ENCODE data around the gene DNAAF9. TPM values are rescaled to one million over a fixed set of nuclear protein-coding genes. Genes with fewer than 3 reads are reported as not detected.
"Not testable (repeated sequence)": the region's sequence is repeated elsewhere in the genome, so short reads cannot be mapped to it uniquely, and the experiment has no call there.

DNAAF9 gene
- total RNA-seq, 2 donors from 2014 or later = 10.9 to 24.8 TPM

GRCh38 chr20:3423126-3423525 lies 15.7 kb upstream of the DNAAF9 start:
- WGBS = 64% methylated on average over 5 of the region's 5 CpGs
- Histone ChIP-seq H3K4me1 (replicated peaks) (no peaks in the 10 kb centered on the region), H3K36me3 (no peaks in the 10 kb centered on the region), H3K27ac (no peak overlapping the region), H3K9me3 (no peaks in the 10 kb centered on the region), H3K4me3 (no peak overlapping the region), H3K27me3 (replicated peaks; ENCODE audit: insufficient read depth) (no peaks in the 10 kb centered on the region)
- intact Hi-C loops (cut with DNase I) = no loop called here
- DNase-seq (ENCODE audit: low spot score) = no peak
- TF ChIP-seq CTCF (IDR thresholded peaks at IDR 0.05) (no peak), POLR2AphosphoS5 (IDR thresholded peaks at IDR 0.05) (no peak), POLR2A (IDR thresholded peaks at IDR 0.05) (no peak)

- no peaks in the 10 kb centered on the region for H3K36me3 ChIP-seq
- no peak for DNase-seq (ENCODE audit: low spot score)
- H3K27me3 ChIP-seq (replicated peaks; ENCODE audit: insufficient read depth) = no peaks in the 10 kb centered on the region
- no peaks in the 10 kb centered on the region for H3K4me1 ChIP-seq (replicated peaks)
- WGBS = 80% methylated on average over 6 of the region's 6 CpGs
- H3K4me3 ChIP-seq = no peak overlapping the region
- intact Hi-C loops (cut with DNase I) = no loop called here
- no peak overlapping the region for H3K27ac ChIP-seq
- no peaks in the 10 kb centered on the region for H3K9me3 ChIP-seq
- TF ChIP-seq CTCF (IDR thresholded peaks at IDR 0.05) (no peak), POLR2A (IDR thresholded peaks at IDR 0.05) (no peak), POLR2AphosphoS5 (IDR thresholded peaks at IDR 0.05) (no peak)
These were observed 14.5 kb upstream of the DNAAF9 start for GRCh38 chr20:3421985-3422384.

- DNase-seq (ENCODE audit: low spot score) = peak; percentile 78
- Histone ChIP-seq H3K4me1 (replicated peaks) (no peaks in the 10 kb centered on the region), H3K27me3 (replicated peaks; ENCODE audit: insufficient read depth) (no peaks in the 10 kb centered on the region), H3K27ac (peak overlapping the region in 1 of 2 donors; percentile 18), H3K4me3 (no peak overlapping the region), H3K36me3 (no peaks in the 10 kb centered on the region), H3K9me3 (no peaks in the 10 kb centered on the region)
- TF ChIP-seq CTCF (IDR thresholded peaks at IDR 0.05) (no peak), POLR2AphosphoS5 (IDR thresholded peaks at IDR 0.05) (peak; percentile 83), POLR2A (IDR thresholded peaks at IDR 0.05) (no peak)
- 19% methylated on average over 3 of the region's 3 CpGs for WGBS
- intact Hi-C loops (cut with DNase I) = no loop called here
These were observed 12.8 kb upstream of the DNAAF9 start for GRCh38 chr20:3420211-3420707.

GRCh38 chr20:3418161-3418560 lies 10.7 kb upstream of the DNAAF9 start:
- H3K4me1 ChIP-seq (replicated peaks); H3K27ac ChIP-seq; H3K27me3 ChIP-seq (replicated peaks; ENCODE audit: insufficient read depth); H3K36me3 ChIP-seq; intact Hi-C loops (cut with DNase I); H3K4me3 ChIP-seq; DNase-seq (ENCODE audit: low spot score); H3K9me3 ChIP-seq: not testable (repeated sequence)
- 86% methylated on average over 1 of the region's 1 CpG for WGBS

GRCh38 chr20:3414122-3414521 lies 6.7 kb upstream of the DNAAF9 start:
- DNase-seq (ENCODE audit: low spot score) = no peak
- Histone ChIP-seq H3K27me3 (replicated peaks; ENCODE audit: insufficient read depth) (no peaks in the 10 kb centered on the region), H3K4me1 (replicated peaks) (no peaks in the 10 kb centered on the region), H3K4me3 (no peak overlapping the region), H3K9me3 (no peaks in the 10 kb centered on the region), H3K27ac (no peak overlapping the region), H3K36me3 (no peaks in the 10 kb centered on the region)
- 83% methylated on average over 2 of the region's 2 CpGs for WGBS
- no peak for TF ChIP-seq POLR2AphosphoS5 (IDR thresholded peaks at IDR 0.05)
- no peak for TF ChIP-seq CTCF (IDR thresholded peaks at IDR 0.05)
- TF ChIP-seq POLR2A (IDR thresholded peaks at IDR 0.05) = no peak
- intact Hi-C loops (cut with DNase I) = no loop called here
